Esophagus (tissue), 2 donors: ENCODE measurements around the gene BRICD5. TPM values are rescaled to one million over a fixed set of nuclear protein-coding genes. Genes with fewer than 3 reads are reported as not detected.

ENCODE experiments used
- H3K27ac ChIP-seq, 2 donors: one replicate each; pipeline ENCODE4 v1.5.1; 2013; ENCODE audit warnings: low read depth in 2 of 2, mild to moderate bottlenecking in 2 of 2, inconsistent platforms in 1 of 2, low read length in 1 of 2, moderate library complexity in 1 of 2
- H3K27me3 ChIP-seq, 2 donors: one replicate each; pipeline ENCODE4 v1.6.1; 2013; ENCODE audit warnings: low read length in 2 of 2, control low read depth in 1 of 2, mild to moderate bottlenecking in 1 of 2; ENCODE audit not compliant: insufficient read depth in 2 of 2, control insufficient read depth in 1 of 2
- H3K36me3 ChIP-seq, 2 donors: one replicate each; pipeline ENCODE4 v1.6.1; 2013; ENCODE audit warnings: low read length in 1 of 2; ENCODE audit not compliant: control insufficient read depth in 2 of 2, insufficient read depth in 2 of 2
- H3K4me1 ChIP-seq, 2 donors: one replicate each; pipeline ENCODE4 v1.6.1; 2013; ENCODE audit warnings: low read length in 1 of 2; ENCODE audit not compliant: control insufficient read depth in 2 of 2, insufficient read depth in 2 of 2
- H3K4me3 ChIP-seq, 2 donors: one replicate each; pipeline ENCODE4 v1.5.1; 2013; ENCODE audit warnings: low read length in 2 of 2, mild to moderate bottlenecking in 2 of 2, low read depth in 1 of 2, moderate library complexity in 1 of 2
- H3K9me3 ChIP-seq, 2 donors: one replicate each; pipeline ENCODE4 v1.6.1; 2013; ENCODE audit warnings: mild to moderate bottlenecking in 2 of 2, low read depth in 1 of 2, low read length in 1 of 2, moderate library complexity in 1 of 2; ENCODE audit not compliant: control insufficient read depth in 2 of 2, insufficient read depth in 1 of 2
- WGBS, 2 donors: extraction: QIAGEN DNeasy Blood & Tissue Kit; methylation state at CpG; one replicate each; pipeline ENCODE4 v1.1.7; 2013; 5-methylcytosine and 5-hydroxymethylcytosine counted together
- polyA plus RNA-seq, 2 donors: library from polyadenylated mRNA; stranded (reverse); fragments of 200-250 nt; gene quantifications; one replicate each; pipeline ENCODE4 v1.2.3, GENCODE V29; 2013
- donor health status: healthy with polysubstance abuse.
- donor health status: Bipolar disorder and iron deficiency.

The BRICD5 gene
- polyA plus RNA-seq, 2 donors: 3.6 to 4.6 TPM

GRCh38 chr16:2173916-2174315 lies 36.7 kb downstream of the BRICD5 start:
- peaks cover 0 to 3% of the 10 kb centered on the region in 2 donors for H3K9me3 ChIP-seq
- peaks cover 21 to 70% of the 10 kb centered on the region in 2 donors for H3K36me3 ChIP-seq
- H3K27me3 ChIP-seq: peaks cover 0 to 2% of the 10 kb centered on the region in 2 donors
- 87 to 96% methylated on average over 4 of the region's 4 CpGs for WGBS, 2 donors
- no peak overlapping the region for H3K4me3 ChIP-seq
- peaks cover 2 to 13% of the 10 kb centered on the region in 2 donors for H3K4me1 ChIP-seq
- no peak overlapping the region for H3K27ac ChIP-seq

GRCh38 chr16:2173366-2173765 lies 37.3 kb downstream of the BRICD5 start:
- Histone ChIP-seq H3K4me1 (peaks cover 0 to 13% of the 10 kb centered on the region in 2 donors), H3K4me3 (no peak overlapping the region), H3K27me3 (peaks cover 0 to 2% of the 10 kb centered on the region in 2 donors), H3K9me3 (peaks cover 0 to 1% of the 10 kb centered on the region in 2 donors), H3K36me3 (peaks cover 21 to 74% of the 10 kb centered on the region in 2 donors), H3K27ac (no peak overlapping the region)
- 90 to 91% methylated on average over 14 of the region's 14 CpGs for WGBS, 2 donors

GRCh38 chr16:2172688-2173335 lies 37.9 kb downstream of the BRICD5 start:
- H3K27ac ChIP-seq: no peak overlapping the region
- H3K4me3 ChIP-seq: no peak overlapping the region
- 90 to 91% methylated on average over 29 of the region's 29 CpGs for WGBS, 2 donors
- H3K36me3 ChIP-seq: peaks cover 21 to 80% of the 10 kb centered on the region in 2 donors
- no peaks in the 10 kb centered on the region for H3K27me3 ChIP-seq
- no peaks in the 10 kb centered on the region for H3K9me3 ChIP-seq
- H3K4me1 ChIP-seq: peaks cover 0 to 13% of the 10 kb centered on the region in 2 donors

- Histone ChIP-seq H3K4me1 (peaks cover 0 to 13% of the 10 kb centered on the region in 2 donors), H3K27ac (no peak overlapping the region), H3K9me3 (no peaks in the 10 kb centered on the region), H3K27me3 (no peaks in the 10 kb centered on the region), H3K4me3 (no peak overlapping the region), H3K36me3 (peaks cover 21 to 76% of the 10 kb centered on the region in 2 donors)
- WGBS, 2 donors: 91 to 94% methylated on average over 28 of the region's 28 CpGs
Observed at GRCh38 chr16:2171601-2172178, 39.0 kb downstream of the BRICD5 start.

- Histone ChIP-seq H3K9me3 (no peaks in the 10 kb centered on the region), H3K36me3 (peaks cover 19 to 75% of the 10 kb centered on the region in 2 donors), H3K27me3 (no peaks in the 10 kb centered on the region), H3K27ac (no peak overlapping the region), H3K4me1 (peaks cover 0 to 6% of the 10 kb centered on the region in 2 donors), H3K4me3 (peak overlapping the region in 1 of 2 donors; percentile 35)
- 84 to 87% methylated on average over 46 to 47 of the region's 47 CpGs for WGBS, 2 donors
Observed at GRCh38 chr16:2170587-2171435, 39.9 kb downstream of the BRICD5 start.

GRCh38 chr16:2170080-2170479 lies 40.6 kb downstream of the BRICD5 start:
- H3K4me1 ChIP-seq: peaks cover 0 to 2% of the 10 kb centered on the region in 2 donors
- no peaks in the 10 kb centered on the region for H3K27me3 ChIP-seq
- H3K27ac ChIP-seq: peak overlapping the region in 1 of 2 donors; percentile 61
- 78 to 84% methylated on average over 17 to 18 of the region's 18 CpGs for WGBS, 2 donors
- H3K9me3 ChIP-seq: no peaks in the 10 kb centered on the region
- peak overlapping the region in 1 of 2 donors; percentile 35 for H3K4me3 ChIP-seq
- peaks cover 17 to 73% of the 10 kb centered on the region in 2 donors for H3K36me3 ChIP-seq

- H3K36me3 ChIP-seq: peaks cover 5 to 51% of the 10 kb centered on the region in 2 donors
- no peak overlapping the region for H3K4me3 ChIP-seq
- no peaks in the 10 kb centered on the region for H3K27me3 ChIP-seq
- no peaks in the 10 kb centered on the region for H3K9me3 ChIP-seq
- H3K4me1 ChIP-seq: peaks cover 3 to 17% of the 10 kb centered on the region in 2 donors
- no peak overlapping the region for H3K27ac ChIP-seq
- 80 to 93% methylated on average over 18 of the region's 18 CpGs for WGBS, 2 donors
Observed at GRCh38 chr16:2167068-2167638, 43.5 kb downstream of the BRICD5 start.

- Histone ChIP-seq H3K27me3 (no peaks in the 10 kb centered on the region), H3K36me3 (peaks cover 5 to 45% of the 10 kb centered on the region in 2 donors), H3K4me1 (peaks cover 3 to 24% of the 10 kb centered on the region in 2 donors), H3K4me3 (no peak overlapping the region), H3K27ac (no peak overlapping the region), H3K9me3 (no peaks in the 10 kb centered on the region)
- 84 to 92% methylated on average over 17 of the region's 17 CpGs for WGBS, 2 donors
Observed at GRCh38 chr16:2166263-2167067, 44.2 kb downstream of the BRICD5 start.
